Measurements from ENCODE around the gene LRCH4. TPM values are rescaled to one million over a fixed set of nuclear protein-coding genes. Genes with fewer than 3 reads are reported as not detected.

The LRCH4 gene
- total RNA-seq, 1 donor, result 153 TPM

DNA sequence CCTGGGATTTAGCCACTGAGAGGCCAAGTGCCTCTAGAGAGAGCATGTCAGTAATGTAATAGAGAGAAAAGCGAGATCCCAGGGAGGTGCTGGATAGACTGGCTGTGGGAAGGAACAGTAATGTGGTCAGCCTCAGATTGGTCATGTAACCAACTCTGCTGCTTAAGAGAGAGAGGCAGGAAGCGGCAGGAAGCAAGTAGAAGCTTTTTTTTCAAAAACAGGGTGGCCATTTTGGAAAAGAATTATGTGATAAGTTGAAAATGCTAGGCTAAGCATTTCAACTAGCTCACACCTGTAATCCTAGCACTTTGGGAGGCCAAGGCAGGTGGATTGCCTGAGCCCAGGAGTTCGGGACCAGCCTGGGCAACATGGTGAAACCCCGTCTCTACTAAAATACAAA, 12.5 kb upstream of the LRCH4 start:
- H3K4me1 ChIP-seq (ENCODE audit: insufficient read depth, low read length), result no peaks in the 10 kb centered on the region
- no peaks in the 10 kb centered on the region for H3K9me3 ChIP-seq (ENCODE audit: low read depth, low read length)
- no peak overlapping the region for H3K4me3 ChIP-seq (ENCODE audit: low read length)
- H3K27me3 ChIP-seq (ENCODE audit: insufficient read depth, low read length), result no peaks in the 10 kb centered on the region

DNA sequence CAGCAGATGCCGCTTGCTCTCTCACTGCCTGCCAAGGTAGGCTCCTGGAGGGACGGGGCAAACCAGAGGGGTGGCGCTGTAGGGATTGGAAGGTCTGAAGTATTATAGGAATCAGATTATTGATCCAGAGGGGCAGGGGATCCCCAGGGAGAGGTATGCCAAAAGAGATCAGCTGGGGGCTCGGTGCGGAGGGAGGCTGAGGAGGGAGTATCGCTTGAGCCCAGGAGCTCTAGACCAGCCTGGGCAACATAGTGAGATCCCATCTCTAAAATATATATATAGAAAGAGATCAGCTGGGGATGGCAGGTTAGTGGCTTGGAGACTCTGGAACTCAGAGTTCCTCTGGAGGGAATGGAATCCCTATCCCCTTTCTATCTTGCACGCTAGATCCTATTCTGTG, 9.3 kb upstream of the LRCH4 start:
- Histone ChIP-seq H3K4me3 (ENCODE audit: low read length) (no peak overlapping the region), H3K9me3 (ENCODE audit: low read depth, low read length) (no peaks in the 10 kb centered on the region), H3K27me3 (ENCODE audit: insufficient read depth, low read length) (no peaks in the 10 kb centered on the region), H3K4me1 (ENCODE audit: insufficient read depth, low read length) (no peaks in the 10 kb centered on the region)

GRCh38 chr7:100591596-100591995, 5.7 kb upstream of the LRCH4 start:
- H3K4me3 ChIP-seq (ENCODE audit: low read length), result no peak overlapping the region
- H3K4me1 ChIP-seq (ENCODE audit: insufficient read depth, low read length), result peaks cover 9% of the 10 kb centered on the region
- H3K9me3 ChIP-seq (ENCODE audit: low read depth, low read length), result no peaks in the 10 kb centered on the region
- H3K27me3 ChIP-seq (ENCODE audit: insufficient read depth, low read length), result no peaks in the 10 kb centered on the region

DNA sequence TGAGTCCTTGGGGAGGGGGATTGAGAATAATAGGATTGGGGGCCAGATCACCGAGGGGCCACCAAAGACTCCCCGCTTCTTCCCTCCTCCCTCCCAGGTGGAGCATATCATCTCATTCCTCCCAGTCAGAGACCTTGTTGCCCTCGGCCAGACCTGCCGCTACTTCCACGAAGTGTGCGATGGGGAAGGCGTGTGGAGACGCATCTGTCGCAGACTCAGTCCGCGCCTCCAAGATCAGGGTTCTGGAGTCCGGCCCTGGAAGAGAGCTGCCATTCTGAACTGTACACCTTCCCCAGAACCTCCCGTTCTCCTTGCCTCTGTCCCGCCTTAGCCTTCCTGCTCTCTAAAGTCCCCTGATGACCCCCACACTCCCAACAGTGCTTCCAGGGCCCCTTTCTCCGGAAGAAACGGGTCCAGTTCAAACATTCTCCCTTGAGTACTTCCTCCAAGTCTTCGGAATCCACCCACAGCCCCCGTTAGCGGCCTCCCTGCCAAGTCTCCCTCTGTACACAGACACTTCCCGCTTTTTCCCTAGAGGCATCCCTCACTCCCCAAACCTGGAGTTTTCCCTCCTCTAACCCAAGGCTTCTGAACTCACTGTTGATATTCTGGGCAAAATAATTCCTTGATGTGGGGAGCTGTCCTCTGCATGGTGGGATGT, 4.3 kb upstream of the LRCH4 start:
- Histone ChIP-seq H3K27me3 (ENCODE audit: insufficient read depth, low read length) (no peaks in the 10 kb centered on the region), H3K9me3 (ENCODE audit: low read depth, low read length) (no peaks in the 10 kb centered on the region), H3K4me3 (ENCODE audit: low read length) (no peak overlapping the region), H3K4me1 (ENCODE audit: insufficient read depth, low read length) (peaks cover 9% of the 10 kb centered on the region)

GRCh38 chr7:100589341-100589947, 3.5 kb upstream of the LRCH4 start:
- H3K4me3 ChIP-seq (ENCODE audit: low read length), result no peak overlapping the region
- peaks cover 17% of the 10 kb centered on the region for H3K4me1 ChIP-seq (ENCODE audit: insufficient read depth, low read length)
- H3K27me3 ChIP-seq (ENCODE audit: insufficient read depth, low read length), result no peaks in the 10 kb centered on the region
- H3K9me3 ChIP-seq (ENCODE audit: low read depth, low read length), result no peaks in the 10 kb centered on the region

GRCh38 chr7:100588438-100588837, 2.5 kb upstream of the LRCH4 start:
- Histone ChIP-seq H3K4me3 (ENCODE audit: low read length) (no peak overlapping the region), H3K27me3 (ENCODE audit: insufficient read depth, low read length) (no peaks in the 10 kb centered on the region), H3K9me3 (ENCODE audit: low read depth, low read length) (no peaks in the 10 kb centered on the region), H3K4me1 (ENCODE audit: insufficient read depth, low read length) (peaks cover 25% of the 10 kb centered on the region)

DNA sequence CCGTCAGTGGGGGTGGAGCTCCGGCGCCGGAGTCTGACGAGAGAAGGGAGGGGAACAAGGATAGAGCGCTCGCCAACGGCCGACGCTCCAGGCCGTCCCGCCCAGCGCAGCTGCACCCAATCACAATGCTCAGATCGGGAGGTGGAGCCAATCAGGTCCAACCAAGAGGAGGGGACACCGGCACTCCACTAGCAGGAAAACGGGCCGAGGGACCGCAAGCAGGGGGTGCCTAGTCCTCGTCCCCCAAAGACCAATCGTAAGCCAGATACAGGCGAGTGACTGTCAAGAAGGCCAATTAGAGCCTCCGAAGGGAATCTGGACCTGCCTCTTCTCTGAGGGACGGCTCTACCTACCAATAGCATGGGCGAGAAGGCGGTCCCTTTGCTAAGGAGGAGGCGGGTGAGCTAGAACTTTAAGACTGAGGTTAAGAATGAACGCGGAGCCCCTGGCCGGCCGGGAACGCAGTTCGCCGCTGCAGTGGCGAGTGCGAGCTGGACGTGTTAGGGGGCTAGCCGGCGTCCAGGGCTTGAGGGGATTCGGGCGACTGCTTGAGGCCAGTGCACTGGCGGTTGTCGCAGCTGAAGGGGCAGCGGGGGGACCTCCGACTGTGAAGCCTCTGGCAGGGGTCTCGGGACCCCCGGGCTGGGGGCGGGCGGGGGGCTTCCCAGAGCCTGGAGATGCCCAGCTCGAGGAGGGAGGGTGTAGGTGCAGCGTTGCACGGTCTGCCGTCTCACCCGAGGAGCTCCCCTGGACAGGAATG, 517 bp upstream of the LRCH4 start, which contains the start of gene FBXO24:
FBXO24 (plus strand) TSS at position 63 of the 760 bp plus-strand sequence; CDS start at position 361, 298 bp downstream.
- Histone ChIP-seq H3K4me3 (ENCODE audit: low read length) (peak within 1 kb of the TSS; percentile 98), H3K9me3 (ENCODE audit: low read depth, low read length) (no peaks in the 10 kb centered on the region), H3K4me1 (ENCODE audit: insufficient read depth, low read length) (peaks cover 45% of the 10 kb centered on the region), H3K27me3 (ENCODE audit: insufficient read depth, low read length) (no peaks in the 10 kb centered on the region)

- Histone ChIP-seq H3K4me1 (ENCODE audit: insufficient read depth, low read length) (peaks cover 52% of the 10 kb centered on the region), H3K27me3 (ENCODE audit: insufficient read depth, low read length) (no peaks in the 10 kb centered on the region), H3K4me3 (ENCODE audit: low read length) (peak overlapping the region; percentile 98), H3K9me3 (ENCODE audit: low read depth, low read length) (no peaks in the 10 kb centered on the region)
These were observed 1.0 kb downstream of the LRCH4 start for GRCh38 chr7:100584683-100585510.

GRCh38 chr7:100584054-100584682, 1.8 kb downstream of the LRCH4 start:
- H3K27me3 ChIP-seq (ENCODE audit: insufficient read depth, low read length), result no peaks in the 10 kb centered on the region
- H3K4me1 ChIP-seq (ENCODE audit: insufficient read depth, low read length), result peaks cover 52% of the 10 kb centered on the region
- H3K9me3 ChIP-seq (ENCODE audit: low read depth, low read length), result no peaks in the 10 kb centered on the region
- H3K4me3 ChIP-seq (ENCODE audit: low read length), result peak overlapping the region; percentile 98

GRCh38 chr7:100583132-100584053, 2.5 kb downstream of the LRCH4 start:
- Histone ChIP-seq H3K4me3 (ENCODE audit: low read length) (peak overlapping the region; percentile 98), H3K27me3 (ENCODE audit: insufficient read depth, low read length) (no peaks in the 10 kb centered on the region), H3K4me1 (ENCODE audit: insufficient read depth, low read length) (peaks cover 52% of the 10 kb centered on the region), H3K9me3 (ENCODE audit: low read depth, low read length) (no peaks in the 10 kb centered on the region)

DNA sequence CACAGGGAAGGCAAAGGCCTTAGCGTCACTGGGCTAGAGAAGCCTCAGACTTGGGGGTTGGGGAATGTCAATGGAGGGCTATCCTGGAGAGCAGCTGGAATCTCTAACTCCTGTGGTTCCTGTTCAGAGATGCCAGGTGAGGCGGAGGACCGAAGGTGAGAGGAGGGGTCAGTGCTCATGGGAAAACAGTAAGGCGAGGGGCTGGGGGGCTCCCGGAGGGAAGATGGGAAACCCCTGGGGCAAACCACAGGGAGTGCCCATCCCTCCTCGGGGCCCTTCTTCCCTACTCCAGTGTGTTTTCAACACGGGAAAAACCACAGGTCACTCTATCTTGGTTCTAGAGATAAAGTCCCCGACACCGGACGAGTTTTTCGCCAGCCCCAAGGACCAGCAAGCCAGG, 3.3 kb downstream of the LRCH4 start:
- Histone ChIP-seq H3K4me1 (ENCODE audit: insufficient read depth, low read length) (peaks cover 52% of the 10 kb centered on the region), H3K27me3 (ENCODE audit: insufficient read depth, low read length) (no peaks in the 10 kb centered on the region), H3K9me3 (ENCODE audit: low read depth, low read length) (no peaks in the 10 kb centered on the region), H3K4me3 (ENCODE audit: low read length) (peak overlapping the region; percentile 98)

- no peaks in the 10 kb centered on the region for H3K9me3 ChIP-seq (ENCODE audit: low read depth, low read length)
- no peak overlapping the region for H3K4me3 ChIP-seq (ENCODE audit: low read length)
- H3K27me3 ChIP-seq (ENCODE audit: insufficient read depth, low read length), result no peaks in the 10 kb centered on the region
- H3K4me1 ChIP-seq (ENCODE audit: insufficient read depth, low read length), result peaks cover 47% of the 10 kb centered on the region
These were observed 3.8 kb downstream of the LRCH4 start for GRCh38 chr7:100582041-100582579.

- H3K4me3 ChIP-seq (ENCODE audit: low read length), result no peak overlapping the region
- H3K4me1 ChIP-seq (ENCODE audit: insufficient read depth, low read length), result peaks cover 43% of the 10 kb centered on the region
- H3K9me3 ChIP-seq (ENCODE audit: low read depth, low read length), result no peaks in the 10 kb centered on the region
- no peaks in the 10 kb centered on the region for H3K27me3 ChIP-seq (ENCODE audit: insufficient read depth, low read length)
These were observed 5.3 kb downstream of the LRCH4 start for GRCh38 chr7:100580466-100581283.
